Fibroblast of lung (primary cell): ENCODE measurements around the gene ARHGEF4. TPM values are rescaled to one million over a fixed set of nuclear protein-coding genes. Genes with fewer than 3 reads are reported as not detected.

Experiments
- DNase-seq, 2 donors: peaks; one replicate each; pipeline versions ENCODE4 v3.0.0 to v3.0.0-alpha.2; 2010; ENCODE audit warnings: low read depth in 2 of 2
- H2AFZ ChIP-seq: 2 replicates; pipeline ENCODE4 v1.5.1; 2012; ENCODE audit warnings: low read length, control low read depth, inconsistent platforms
- H3K27ac ChIP-seq: 2 replicates; pipeline ENCODE4 v1.5.1; 2011; ENCODE audit warnings: low read length, control low read depth; ENCODE audit not compliant: insufficient read depth
- H3K27me3 ChIP-seq: 2 replicates; pipeline ENCODE4 v1.5.1; 2011; ENCODE audit warnings: mild to moderate bottlenecking, low read length; ENCODE audit not compliant: control insufficient read depth, insufficient read depth
- H3K36me3 ChIP-seq: 2 replicates; pipeline ENCODE4 v1.5.1; 2011; ENCODE audit warnings: low read length; ENCODE audit not compliant: control insufficient read depth, insufficient read depth
- H3K4me1 ChIP-seq: 2 replicates; pipeline ENCODE4 v1.5.1; 2011; ENCODE audit warnings: low read length; ENCODE audit not compliant: control insufficient read depth, insufficient read depth; ENCODE audit errors: extremely low read depth
- H3K4me2 ChIP-seq: 2 replicates; pipeline ENCODE4 v1.5.1; 2011; ENCODE audit warnings: low read length, control low read depth; ENCODE audit not compliant: insufficient read depth; ENCODE audit errors: extremely low read depth
- H3K4me3 ChIP-seq, 4 experiments: fragments of 200-600 bp in 1 of 4; sonication (generic) in 1 of 4; replicated peaks in 1 of 4; 2 replicates each; pipeline ENCODE4 v1.5.1; 2011 to 2016; ENCODE audit warnings: low read length in 4 of 4, low read depth in 3 of 4, mild to moderate bottlenecking in 3 of 4, control low read depth in 2 of 4, inconsistent platforms in 1 of 4, mixed read lengths in 1 of 4; ENCODE audit not compliant: insufficient read depth in 1 of 4; ENCODE audit errors: control extremely low read depth in 1 of 4
- H3K79me2 ChIP-seq: 2 replicates; pipeline ENCODE4 v1.5.1; 2012; ENCODE audit warnings: mild to moderate bottlenecking, low read length, inconsistent platforms; ENCODE audit not compliant: control insufficient read depth, insufficient read depth
- H3K9ac ChIP-seq: 2 replicates; pipeline ENCODE4 v1.5.1; 2011; ENCODE audit warnings: mild to moderate bottlenecking, low read length, control low read depth; ENCODE audit not compliant: insufficient read depth
- H3K9me3 ChIP-seq: 2 replicates; pipeline ENCODE4 v1.5.1; 2012; ENCODE audit warnings: low read depth, low read length; ENCODE audit not compliant: control insufficient read depth, insufficient read depth
- H4K20me1 ChIP-seq: 2 replicates; pipeline ENCODE4 v1.5.1; 2011; ENCODE audit warnings: low read length; ENCODE audit not compliant: control insufficient read depth, insufficient read depth; ENCODE audit errors: extremely low read depth
- EZH2 ChIP-seq: IDR thresholded peaks from 2 replicates; pipeline ENCODE4 v1.5.1; 2012; ENCODE audit warnings: low read length, control low read depth, mild to moderate bottlenecking; ENCODE audit errors: missing control alignments
- polyA plus RNA-seq, 2 donors: library from polyadenylated mRNA; depleted of rRNA in 1 of 2; stranded (reverse) in 1 of 2; unstranded in 1 of 2; fragments of >200 nt; gene quantifications; 2 replicates each; pipeline ENCODE4 v1.2.1, GENCODE V29; 2011 to 2012; ENCODE audit warnings: missing spikeins in 1 of 2
- total RNA-seq: library from RNA; depleted of rRNA; stranded (reverse); fragments of >200 nt; gene quantifications from 2 replicates; pipeline ENCODE4 v1.2.1, GENCODE V29; 2014
- TF ChIP-seq, protein P1 (sequence below), 2 donors: IDR thresholded peaks in 1 of 2; conservative IDR thresholded peaks in 1 of 2; 1 replicate in 1 of 2; 2 replicates in 1 of 2; pipeline ENCODE4 v1.5.1; 2011 to 2012; ENCODE audit warnings: low read length in 2 of 2, control low read depth in 1 of 2, inconsistent platforms in 1 of 2, low read depth in 1 of 2, mild to moderate bottlenecking in 1 of 2

Gene ARHGEF4
- total and polyA plus RNA-seq, 2 donors (not counting 1 experiment from before 2014, with no cell fraction given), result 0.05 to 0.83 TPM

DNA sequence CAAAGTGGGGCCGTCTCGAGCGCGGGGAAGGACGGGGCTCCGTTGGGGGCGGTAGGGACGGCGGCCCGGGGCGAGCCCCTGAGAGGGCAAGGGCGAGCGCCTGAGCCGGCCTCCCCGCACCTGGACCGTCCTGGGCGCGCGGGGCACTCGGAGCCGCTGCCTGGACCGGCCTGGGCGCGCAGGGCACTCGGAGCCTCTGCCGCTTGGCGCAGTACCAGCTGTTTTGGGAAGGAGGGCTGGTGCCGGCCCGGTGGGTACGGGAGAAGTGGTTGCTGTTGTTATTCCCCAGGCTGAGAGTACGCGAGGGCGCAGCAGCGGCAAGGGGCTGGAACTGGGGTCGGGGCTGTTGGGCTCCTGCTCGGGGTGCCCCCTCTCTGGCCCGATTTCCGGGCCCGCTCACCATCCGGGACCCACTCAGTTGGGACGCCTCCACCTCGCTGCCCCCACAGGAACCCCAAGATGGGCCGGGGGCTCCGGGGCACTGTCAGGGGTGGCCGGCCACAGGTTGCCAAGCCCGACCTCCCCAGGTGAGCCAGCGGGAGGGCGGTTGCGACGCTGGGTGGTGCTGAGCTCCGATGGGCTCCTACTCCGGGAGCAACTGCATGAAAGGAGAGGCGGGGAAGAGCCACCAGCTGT lies 579 bp downstream of the ARHGEF4 start:
- no peak for DNase-seq
- no peak overlapping the region for H3K4me2 ChIP-seq
- no peaks in the 10 kb centered on the region for H3K36me3 ChIP-seq
- no peak overlapping the region for H3K4me3 ChIP-seq
- TF ChIP-seq EZH2, result no peak
- TF ChIP-seq, protein P1, sequence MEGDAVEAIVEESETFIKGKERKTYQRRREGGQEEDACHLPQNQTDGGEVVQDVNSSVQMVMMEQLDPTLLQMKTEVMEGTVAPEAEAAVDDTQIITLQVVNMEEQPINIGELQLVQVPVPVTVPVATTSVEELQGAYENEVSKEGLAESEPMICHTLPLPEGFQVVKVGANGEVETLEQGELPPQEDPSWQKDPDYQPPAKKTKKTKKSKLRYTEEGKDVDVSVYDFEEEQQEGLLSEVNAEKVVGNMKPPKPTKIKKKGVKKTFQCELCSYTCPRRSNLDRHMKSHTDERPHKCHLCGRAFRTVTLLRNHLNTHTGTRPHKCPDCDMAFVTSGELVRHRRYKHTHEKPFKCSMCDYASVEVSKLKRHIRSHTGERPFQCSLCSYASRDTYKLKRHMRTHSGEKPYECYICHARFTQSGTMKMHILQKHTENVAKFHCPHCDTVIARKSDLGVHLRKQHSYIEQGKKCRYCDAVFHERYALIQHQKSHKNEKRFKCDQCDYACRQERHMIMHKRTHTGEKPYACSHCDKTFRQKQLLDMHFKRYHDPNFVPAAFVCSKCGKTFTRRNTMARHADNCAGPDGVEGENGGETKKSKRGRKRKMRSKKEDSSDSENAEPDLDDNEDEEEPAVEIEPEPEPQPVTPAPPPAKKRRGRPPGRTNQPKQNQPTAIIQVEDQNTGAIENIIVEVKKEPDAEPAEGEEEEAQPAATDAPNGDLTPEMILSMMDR (conservative IDR thresholded peaks at IDR 0.05 in 1 of 2, IDR thresholded peaks at IDR 0.05 in 1 of 2; ENCODE audit: low read depth in 1 of 2, low read length in 2 of 2), result no peak
- no peak overlapping the region for H3K9ac ChIP-seq
- H2AFZ ChIP-seq, result no peak overlapping the region
- no peaks in the 10 kb centered on the region for H3K4me1 ChIP-seq
- no peaks in the 10 kb centered on the region for H3K9me3 ChIP-seq
- no peaks in the 10 kb centered on the region for H4K20me1 ChIP-seq
- H3K27me3 ChIP-seq, result peaks cover 4% of the 10 kb centered on the region
- H3K27ac ChIP-seq, result no peak overlapping the region
- H3K79me2 ChIP-seq, result no peaks in the 10 kb centered on the region

DNA sequence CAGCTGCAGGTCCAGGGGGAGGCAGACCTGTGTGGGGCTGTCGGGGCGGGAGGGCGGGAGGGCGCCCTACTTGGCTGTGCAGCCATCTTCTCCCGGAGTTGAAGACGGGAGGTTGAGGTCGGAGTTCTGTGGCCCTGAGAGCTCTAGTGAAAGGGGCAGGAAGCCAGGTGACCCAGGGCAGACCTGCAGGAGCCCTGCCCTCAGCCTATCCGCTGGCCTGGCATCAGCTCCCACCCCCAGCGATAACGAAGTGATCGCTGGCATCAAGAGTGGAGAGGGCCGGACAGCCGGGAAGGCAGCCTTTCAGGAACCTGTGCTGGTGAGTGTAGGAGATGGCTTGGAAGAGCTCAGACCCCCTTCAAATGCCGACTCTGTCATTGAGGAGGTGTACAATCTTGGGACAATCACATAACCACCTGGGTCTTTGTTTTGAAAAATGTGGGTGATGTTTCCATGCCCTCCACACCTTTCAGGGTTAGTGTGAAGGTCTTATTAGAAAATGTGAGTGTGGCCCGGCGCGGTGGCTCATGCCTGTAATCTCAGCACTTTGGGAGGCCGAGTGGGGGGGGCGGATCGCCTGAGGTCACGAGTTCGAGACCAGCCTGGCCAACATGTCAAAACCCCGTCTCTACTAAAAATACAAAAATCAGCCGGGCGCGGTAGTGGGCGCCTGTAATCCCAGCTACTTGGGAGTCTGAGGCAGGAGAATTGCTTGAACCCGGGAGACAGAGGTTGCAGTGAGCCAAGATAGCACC lies 1.3 kb downstream of the ARHGEF4 start:
- no peak overlapping the region for H3K27ac ChIP-seq
- H3K4me3 ChIP-seq, result no peak overlapping the region
- H4K20me1 ChIP-seq, result no peaks in the 10 kb centered on the region
- no peaks in the 10 kb centered on the region for H3K9me3 ChIP-seq
- peaks cover 4% of the 10 kb centered on the region for H3K27me3 ChIP-seq
- H3K4me2 ChIP-seq, result no peak overlapping the region
- no peak overlapping the region for H3K9ac ChIP-seq
- H2AFZ ChIP-seq, result no peak overlapping the region
- TF ChIP-seq EZH2, result no peak
- TF ChIP-seq, protein P1 (conservative IDR thresholded peaks at IDR 0.05 in 1 of 2, IDR thresholded peaks at IDR 0.05 in 1 of 2; ENCODE audit: low read depth in 1 of 2, low read length in 2 of 2), result no peak
- H3K4me1 ChIP-seq, result no peaks in the 10 kb centered on the region
- H3K79me2 ChIP-seq, result no peaks in the 10 kb centered on the region
- no peak for DNase-seq
- no peaks in the 10 kb centered on the region for H3K36me3 ChIP-seq

GRCh38 chr2:130839011-130839780 lies 2.5 kb downstream of the ARHGEF4 start:
- peaks cover 4% of the 10 kb centered on the region for H3K27me3 ChIP-seq
- no peak overlapping the region for H2AFZ ChIP-seq
- H3K4me1 ChIP-seq, result no peaks in the 10 kb centered on the region

More at GRCh38 chr2:130839011-130839780, 2.5 kb downstream of the ARHGEF4 start:
- Histone ChIP-seq H3K79me2 (no peaks in the 10 kb centered on the region), H3K9me3 (no peaks in the 10 kb centered on the region), H3K36me3 (no peaks in the 10 kb centered on the region), H3K9ac (no peak overlapping the region), H3K4me3 (no peak overlapping the region), H3K27ac (no peak overlapping the region), H4K20me1 (no peaks in the 10 kb centered on the region), H3K4me2 (no peak overlapping the region)
- TF ChIP-seq, protein P1 (conservative IDR thresholded peaks at IDR 0.05 in 1 of 2, IDR thresholded peaks at IDR 0.05 in 1 of 2; ENCODE audit: low read depth in 1 of 2, low read length in 2 of 2), result no peak
- TF ChIP-seq EZH2, result no peak
- no peak for DNase-seq
